Body of pancreas (tissue), 4 donors: ENCODE results near the gene GATB. TPM values are rescaled to one million over a fixed set of nuclear protein-coding genes. Genes with fewer than 3 reads are reported as not detected.

ENCODE experiments used
- ATAC-seq: fragments of 150-250 bp; one replicate; pipeline ENCODE4 v1.9.1; 2016
- DNase-seq, 4 donors: peaks; one replicate each; pipeline ENCODE4 v3.0.0-alpha.2; 2019
- H3K27ac ChIP-seq, 4 donors: fragments of 200-600 bp; sonication (generic); 1 replicate in 3 of 4; 2 replicates in 1 of 4; pipeline versions ENCODE4 v1.5.1 to v1.6.1; 2016 to 2019; ENCODE audit warnings: mild to moderate bottlenecking in 1 of 4, mixed read lengths in 1 of 4, moderate library complexity in 1 of 4
- H3K27me3 ChIP-seq, 2 donors: fragments of 200-600 bp; sonication (generic); one replicate each; pipeline ENCODE4 v1.6.0; 2016; ENCODE audit warnings: mild to moderate bottlenecking in 1 of 2
- H3K36me3 ChIP-seq, 2 donors: fragments of 200-600 bp; sonication (generic); replicated peaks in 1 of 2; 2 replicates each; pipeline ENCODE4 v1.5.1; 2016; ENCODE audit warnings: low read depth in 2 of 2; ENCODE audit not compliant: insufficient read depth in 1 of 2
- H3K4me1 ChIP-seq: fragments of 200-600 bp; sonication (generic); one replicate; pipeline ENCODE4 v1.6.0; 2016
- H3K4me3 ChIP-seq, 2 donors: fragments of 200-600 bp; sonication (generic); 1 replicate in 1 of 2; 2 replicates in 1 of 2; pipeline ENCODE4 v1.5.1; 2016 to 2019
- H3K9me3 ChIP-seq, 3 donors: fragments of 200-600 bp; sonication (generic); 1 replicate in 2 of 3; 2 replicates in 1 of 3; pipeline ENCODE4 v1.5.1; 2016
- POLR2A ChIP-seq, 3 donors: fragments of 450-650 bp; IDR thresholded peaks; one replicate each; pipeline ENCODE4 v1.6.1; 2016; ENCODE audit warnings: antibody characterized with exemption in 3 of 3, mild to moderate bottlenecking in 2 of 3
- WGBS, 2 donors: methylation state at CpG; one replicate each; pipeline ENCODE4 v1.1.5; 2017; 5-methylcytosine and 5-hydroxymethylcytosine counted together
- intact Hi-C: fragments of 100-400 bp; cut with DNase I; formaldehyde crosslinking; loops from one replicate; pipeline ENCODE4 v1.15.1; 2023
- total RNA-seq, 2 donors: library from RNA; depleted of rRNA; stranded (reverse); fragments of >200 nt; gene quantifications; one replicate each; pipeline ENCODE4 v1.1.0, GENCODE V29; 2016
- TF ChIP-seq, protein P1 (sequence below), 7 experiments: fragments of 450-650 bp in 4 of 7; fragments of 200-600 bp in 3 of 7; sonication (generic) in 3 of 7; IDR thresholded peaks; one replicate each; pipeline ENCODE4 v1.5.1; 2016 to 2019; ENCODE audit warnings: antibody characterized with exemption in 7 of 7

The GATB gene
- total RNA-seq, 2 donors from 2014 or later, result 5.6 to 7.3 TPM

DNA sequence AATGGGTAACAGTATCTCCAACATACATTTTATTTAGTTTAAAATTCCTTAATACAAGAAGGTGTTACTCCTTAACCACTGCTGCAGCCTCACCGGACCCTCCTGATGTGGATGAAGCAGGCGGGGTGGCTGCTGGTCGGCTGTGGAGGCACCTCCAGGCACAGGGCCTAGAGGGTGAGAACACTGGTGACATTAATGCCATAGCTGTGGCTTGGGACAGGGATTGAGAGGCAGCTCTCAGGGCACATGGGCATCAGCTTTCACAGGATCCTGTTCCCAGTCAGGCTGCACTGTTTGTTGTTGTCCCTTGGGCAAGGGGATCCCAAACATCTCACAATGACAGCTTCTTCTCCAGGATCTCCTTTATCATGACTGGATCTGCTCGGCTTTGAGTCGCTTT, 90.0 kb downstream of the GATB start:
- TF ChIP-seq, protein P1, sequence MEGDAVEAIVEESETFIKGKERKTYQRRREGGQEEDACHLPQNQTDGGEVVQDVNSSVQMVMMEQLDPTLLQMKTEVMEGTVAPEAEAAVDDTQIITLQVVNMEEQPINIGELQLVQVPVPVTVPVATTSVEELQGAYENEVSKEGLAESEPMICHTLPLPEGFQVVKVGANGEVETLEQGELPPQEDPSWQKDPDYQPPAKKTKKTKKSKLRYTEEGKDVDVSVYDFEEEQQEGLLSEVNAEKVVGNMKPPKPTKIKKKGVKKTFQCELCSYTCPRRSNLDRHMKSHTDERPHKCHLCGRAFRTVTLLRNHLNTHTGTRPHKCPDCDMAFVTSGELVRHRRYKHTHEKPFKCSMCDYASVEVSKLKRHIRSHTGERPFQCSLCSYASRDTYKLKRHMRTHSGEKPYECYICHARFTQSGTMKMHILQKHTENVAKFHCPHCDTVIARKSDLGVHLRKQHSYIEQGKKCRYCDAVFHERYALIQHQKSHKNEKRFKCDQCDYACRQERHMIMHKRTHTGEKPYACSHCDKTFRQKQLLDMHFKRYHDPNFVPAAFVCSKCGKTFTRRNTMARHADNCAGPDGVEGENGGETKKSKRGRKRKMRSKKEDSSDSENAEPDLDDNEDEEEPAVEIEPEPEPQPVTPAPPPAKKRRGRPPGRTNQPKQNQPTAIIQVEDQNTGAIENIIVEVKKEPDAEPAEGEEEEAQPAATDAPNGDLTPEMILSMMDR (IDR thresholded peaks at IDR 0.05), result no peak
- TF ChIP-seq POLR2A (IDR thresholded peaks at IDR 0.05), result no peak
- WGBS, 2 donors, result 94 to 95% methylated on average over 5 of the region's 5 CpGs
- no peak for DNase-seq

GRCh38 chr4:151669990-151670389, 90.8 kb downstream of the GATB start:
- WGBS, 2 donors, result 80 to 89% methylated on average over 9 of the region's 9 CpGs
- H3K4me1 ChIP-seq, result peaks cover 10% of the 10 kb centered on the region
- intact Hi-C loops, result no loop called here
- TF ChIP-seq, protein P1 (IDR thresholded peaks at IDR 0.05), result no peak
- TF ChIP-seq POLR2A (IDR thresholded peaks at IDR 0.05), result no peak
- H3K27ac ChIP-seq, result no peak overlapping the region
- no peak overlapping the region for H3K4me3 ChIP-seq
- ATAC-seq, result no peak
- H3K36me3 ChIP-seq, result peaks cover 0 to 2% of the 10 kb centered on the region in 2 donors
- no peak for DNase-seq
- no peaks in the 10 kb centered on the region for H3K27me3 ChIP-seq
- no peaks in the 10 kb centered on the region for H3K9me3 ChIP-seq

More for the DNA sequence above, 90.0 kb downstream of the GATB start:
- Histone ChIP-seq H3K27ac (no peak overlapping the region), H3K9me3 (no peaks in the 10 kb centered on the region), H3K4me1 (peaks cover 15% of the 10 kb centered on the region), H3K27me3 (no peaks in the 10 kb centered on the region), H3K36me3 (no peaks in the 10 kb centered on the region), H3K4me3 (no peak overlapping the region)
- ATAC-seq, result no peak
- intact Hi-C loops, result no loop called here

GRCh38 chr4:151668689-151669402, 92.0 kb downstream of the GATB start:
- Histone ChIP-seq H3K9me3 (no peaks in the 10 kb centered on the region), H3K27ac (no peak overlapping the region), H3K4me3 (no peak overlapping the region), H3K36me3 (peaks cover 0 to 5% of the 10 kb centered on the region in 2 donors), H3K4me1 (peaks cover 3% of the 10 kb centered on the region), H3K27me3 (no peaks in the 10 kb centered on the region)
- no peak for TF ChIP-seq POLR2A (IDR thresholded peaks at IDR 0.05)
- TF ChIP-seq, protein P1 (IDR thresholded peaks at IDR 0.05), result no peak
- no peak for ATAC-seq
- intact Hi-C loops, result no loop called here
- 82 to 91% methylated on average over 4 of the region's 4 CpGs for WGBS, 2 donors
- DNase-seq, result no peak

DNA sequence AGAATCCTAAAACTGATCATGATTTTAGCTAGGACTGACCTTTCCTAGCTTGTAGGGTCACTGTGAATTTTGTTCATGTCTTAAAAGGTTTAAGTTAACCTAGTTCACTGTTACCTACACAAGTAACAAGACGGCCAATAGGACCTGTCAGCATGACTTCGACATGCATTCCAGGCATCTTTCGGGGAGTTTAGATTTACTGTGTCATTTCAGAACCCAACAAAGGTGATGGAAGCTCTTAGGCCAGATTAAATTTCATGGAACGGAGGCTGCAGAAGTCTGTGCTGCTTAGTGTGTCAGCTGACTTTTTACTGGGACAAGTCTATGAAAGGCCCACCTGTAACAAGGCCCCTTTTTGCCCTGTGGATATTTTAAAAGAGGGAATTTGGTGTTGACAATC, 93.1 kb downstream of the GATB start:
- Histone ChIP-seq H3K36me3 (peaks cover 0 to 11% of the 10 kb centered on the region in 2 donors), H3K27me3 (no peaks in the 10 kb centered on the region), H3K4me1 (no peaks in the 10 kb centered on the region), H3K4me3 (no peak overlapping the region), H3K27ac (no peak overlapping the region), H3K9me3 (no peaks in the 10 kb centered on the region)
- TF ChIP-seq, protein P1 (IDR thresholded peaks at IDR 0.05), result no peak
- no peak for TF ChIP-seq POLR2A (IDR thresholded peaks at IDR 0.05)
- no peak for DNase-seq
- 92% methylated on average over 4 of the region's 4 CpGs for WGBS, 2 donors
- no peak for ATAC-seq
- intact Hi-C loops, result no loop called here

DNA sequence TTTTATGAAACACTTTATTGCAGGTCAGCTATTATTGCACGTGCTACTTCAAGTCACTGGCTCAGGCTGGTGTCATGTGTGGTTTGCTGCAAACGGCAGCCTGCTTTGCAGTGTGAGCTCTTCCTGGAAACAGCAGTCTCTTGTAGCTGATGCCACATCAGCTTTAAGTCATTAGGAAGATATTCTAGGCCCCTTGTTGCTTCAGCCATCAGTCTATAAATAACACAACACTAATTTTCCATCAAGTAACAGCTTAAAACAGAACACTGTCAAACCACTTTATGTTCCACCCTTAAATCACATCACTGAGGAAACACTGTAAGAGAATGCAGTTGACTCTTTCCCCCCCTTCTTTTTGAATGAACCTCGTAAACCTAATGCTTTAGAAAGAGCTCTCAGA, 93.8 kb downstream of the GATB start:
- Histone ChIP-seq H3K36me3 (peaks cover 0 to 11% of the 10 kb centered on the region in 2 donors), H3K4me1 (no peaks in the 10 kb centered on the region), H3K9me3 (no peaks in the 10 kb centered on the region), H3K27ac (no peak overlapping the region), H3K4me3 (no peak overlapping the region), H3K27me3 (no peaks in the 10 kb centered on the region)
- ATAC-seq, result no peak
- TF ChIP-seq POLR2A (IDR thresholded peaks at IDR 0.05), result no peak
- TF ChIP-seq, protein P1 (IDR thresholded peaks at IDR 0.05), result no peak
- intact Hi-C loops, result no loop called here
- WGBS, 2 donors, result 56 to 69% methylated on average over 3 of the region's 3 CpGs
- no peak for DNase-seq
